HG02571 (cell line): ENCODE data around the gene ALK.

Experiments used
- ATAC-seq: cut with Tn5 transposase; IDR thresholded peaks from one replicate; pipeline ENCODE4 v1.9.1; 2021; ENCODE audit warnings: mild to moderate bottlenecking, moderate library complexity; ENCODE audit not compliant: unreplicated experiment

The ALK gene

GRCh38 chr2:29186817-29187216 lies 734.6 kb downstream of the ALK start:
- no peak for ATAC-seq

DNA sequence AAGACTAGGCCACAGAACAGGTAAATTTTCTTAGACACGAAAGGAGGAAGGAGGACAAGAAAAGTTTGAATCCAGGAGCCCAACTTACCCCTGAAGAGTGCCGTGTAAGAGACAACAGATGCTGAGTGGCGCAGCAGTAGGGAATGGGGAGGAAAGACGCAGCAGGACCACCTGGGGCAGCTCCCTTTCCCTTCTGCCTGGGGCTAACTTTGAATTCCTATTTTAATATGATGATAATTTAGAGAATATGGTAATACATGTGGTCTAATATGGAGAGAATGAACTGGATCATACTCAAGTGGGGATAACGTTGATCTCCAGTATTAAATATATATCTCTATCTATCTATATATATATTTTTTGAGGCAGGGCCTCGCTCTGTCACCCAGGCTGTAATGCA lies 736.9 kb downstream of the ALK start:
- ATAC-seq: no peak

- no peak for ATAC-seq
Measured at GRCh38 chr2:29182920-29183319, 738.5 kb downstream of the ALK start.

- no peak for ATAC-seq
Measured at GRCh38 chr2:29182334-29182733, 739.1 kb downstream of the ALK start.

DNA sequence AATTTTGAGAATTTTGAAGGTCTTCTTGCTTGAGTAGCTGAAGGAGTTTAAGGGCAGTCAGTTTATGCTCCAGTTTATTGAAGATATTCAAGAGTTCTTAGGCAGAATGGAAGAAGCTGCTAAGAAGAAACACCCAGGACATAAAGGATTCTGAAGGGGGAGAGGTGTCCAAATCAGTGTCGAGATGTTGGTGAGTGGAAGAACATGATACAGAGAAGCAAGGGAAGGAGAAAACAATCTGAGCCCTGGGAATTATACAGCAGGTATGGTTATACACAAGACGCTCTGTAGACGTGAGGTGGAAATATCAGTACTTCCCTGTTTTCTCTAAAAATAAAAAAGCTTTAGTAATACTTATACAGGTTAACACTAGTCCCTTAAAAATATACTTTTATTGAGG lies 746.0 kb downstream of the ALK start:
- no peak for ATAC-seq

DNA sequence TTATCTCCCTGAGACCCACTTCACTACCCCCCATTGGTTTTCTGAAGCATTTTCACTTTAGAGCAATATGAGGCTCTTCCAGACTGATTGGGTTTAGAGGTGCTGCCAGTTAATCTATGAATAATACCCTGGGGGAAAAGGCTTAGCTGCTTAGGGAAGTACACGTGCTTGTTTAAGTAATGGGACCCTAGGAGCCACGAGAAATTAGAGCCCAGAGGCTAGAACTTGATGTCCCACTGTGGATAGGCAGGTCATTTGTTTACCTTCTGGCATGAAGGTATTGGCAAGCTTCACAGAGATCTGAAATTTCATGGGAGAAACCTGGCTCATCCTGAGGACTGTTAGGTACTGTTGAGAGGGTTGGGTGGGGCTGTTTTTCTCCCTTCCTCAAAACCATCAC lies 746.4 kb downstream of the ALK start:
- no peak for ATAC-seq

DNA sequence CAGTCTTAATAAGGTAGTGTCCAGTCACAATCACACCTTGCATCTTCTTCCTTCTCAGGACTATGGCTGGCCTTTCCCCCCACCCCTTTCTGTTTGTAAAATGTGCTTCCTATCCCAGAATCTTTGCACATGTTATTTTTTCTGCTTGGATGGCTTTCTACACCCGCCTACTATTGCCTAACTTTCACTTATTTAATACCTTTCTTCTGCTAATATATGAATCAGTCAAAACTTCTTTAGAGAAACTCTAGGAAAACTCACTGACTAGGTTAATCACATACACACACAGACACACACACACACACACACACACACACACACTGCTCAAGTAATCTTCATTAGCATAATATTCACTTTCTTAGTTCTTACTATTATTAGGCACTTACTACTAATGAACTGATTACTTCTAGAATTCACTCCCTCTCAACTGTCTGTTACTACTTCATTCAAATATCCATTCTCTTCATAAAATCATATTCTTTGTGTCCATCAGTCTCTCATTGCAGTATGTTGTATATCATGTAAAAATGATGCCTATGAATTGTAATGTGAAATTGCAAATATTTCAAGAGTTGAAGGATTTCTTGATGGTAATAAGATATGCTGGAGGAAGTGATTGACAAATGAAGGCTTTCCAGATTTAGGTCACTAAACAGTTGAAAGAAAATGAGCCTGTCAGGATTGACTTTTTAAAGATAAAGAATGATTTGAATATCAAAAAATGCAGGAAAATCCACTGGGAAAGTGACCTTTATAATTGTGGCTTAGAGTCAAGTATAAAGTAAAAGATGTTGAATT lies 754.9 kb downstream of the ALK start:
- ATAC-seq: no peak

DNA sequence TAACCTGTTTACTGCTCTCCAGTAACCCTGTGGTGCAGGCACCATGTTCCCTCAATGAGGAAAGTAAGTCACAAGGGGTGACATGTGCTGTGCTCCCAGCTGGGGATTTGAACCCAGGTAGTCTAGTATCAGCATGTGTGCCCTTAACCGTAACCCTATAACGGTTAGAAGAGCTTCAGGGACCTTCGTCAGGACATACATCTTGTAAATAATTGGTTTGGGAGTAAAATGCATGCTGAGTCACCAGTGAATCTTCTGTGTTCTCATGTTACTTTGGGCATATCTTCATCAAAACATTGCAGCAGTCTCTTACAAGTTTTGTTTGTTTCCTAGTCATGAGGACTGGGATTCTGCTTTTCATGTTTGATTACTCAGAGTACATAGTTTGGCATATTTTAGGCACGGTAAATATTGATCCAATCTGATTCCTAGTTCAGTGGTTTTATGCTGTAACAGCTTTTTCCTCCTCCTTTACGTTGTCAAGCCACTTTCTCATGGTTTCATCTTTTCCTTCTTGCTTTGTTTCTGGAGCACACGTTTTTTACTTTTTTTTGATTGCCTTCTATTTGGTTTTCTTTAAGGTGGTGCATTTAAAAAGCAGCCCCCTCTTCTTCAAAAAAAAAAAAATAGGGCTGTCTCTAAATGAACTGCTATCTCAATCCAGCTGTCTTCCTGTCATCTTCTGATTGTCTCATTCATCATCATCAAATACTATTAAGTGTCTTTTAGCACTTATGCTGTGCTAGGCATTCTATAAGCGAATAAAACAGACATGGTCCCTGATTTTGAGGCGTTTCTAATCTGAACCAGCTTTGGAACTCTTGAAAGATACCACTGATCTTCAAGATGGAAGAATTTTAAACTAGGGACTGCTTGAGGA lies 755.8 kb downstream of the ALK start:
- ATAC-seq: no peak

- no peak for ATAC-seq
Measured at GRCh38 chr2:29164091-29164846, 757.1 kb downstream of the ALK start.

- ATAC-seq: no peak
Measured at GRCh38 chr2:29162204-29162928, 759.0 kb downstream of the ALK start.

- ATAC-seq: no peak
Measured at GRCh38 chr2:29160184-29160583, 761.2 kb downstream of the ALK start.

DNA sequence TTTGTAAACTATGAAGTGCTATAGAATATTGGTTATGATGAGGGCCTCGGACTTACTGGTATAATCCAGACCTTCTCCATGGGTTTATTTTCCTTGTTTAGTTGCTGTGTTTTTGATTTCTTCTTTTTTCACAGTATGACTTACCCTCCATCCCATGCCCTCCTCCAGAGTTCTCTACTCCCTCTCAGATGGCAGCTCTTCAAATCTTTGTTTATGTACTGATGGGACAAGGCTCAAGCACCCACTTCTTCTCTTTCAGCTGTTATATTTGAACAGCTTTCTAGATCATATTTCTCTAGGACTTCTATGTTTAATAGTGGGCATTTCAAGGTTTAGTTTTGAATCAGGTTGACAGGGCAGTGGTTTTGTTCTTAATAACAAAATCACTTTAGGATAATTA lies 762.3 kb downstream of the ALK start:
- ATAC-seq: no peak

GRCh38 chr2:29157131-29157530 lies 764.3 kb downstream of the ALK start:
- no peak for ATAC-seq

GRCh38 chr2:29155578-29155977 lies 765.8 kb downstream of the ALK start:
- ATAC-seq: no peak

GRCh38 chr2:29154610-29155009 lies 766.8 kb downstream of the ALK start:
- no peak for ATAC-seq

- ATAC-seq: no peak
Measured at GRCh38 chr2:29147963-29148362, 773.4 kb downstream of the ALK start.

DNA sequence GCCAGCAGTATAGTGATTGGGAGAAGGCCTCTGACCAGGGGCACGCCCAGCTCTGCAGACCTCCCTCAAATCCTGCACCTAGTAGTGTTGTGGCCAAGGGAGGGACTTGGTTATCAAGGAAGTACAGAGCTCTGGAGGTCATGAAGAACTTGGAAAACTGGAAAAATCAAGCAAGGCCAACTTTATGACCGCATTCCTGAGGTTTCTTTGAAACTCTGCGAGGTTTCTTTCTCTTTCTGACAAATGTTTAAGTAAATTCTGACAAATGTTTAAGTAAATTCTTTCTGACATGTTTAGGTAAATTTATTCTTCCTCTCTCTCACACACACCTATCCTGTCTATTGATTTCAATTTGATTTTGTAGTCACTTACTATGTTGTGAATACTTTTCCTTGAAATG lies 775.2 kb downstream of the ALK start:
- no peak for ATAC-seq

DNA sequence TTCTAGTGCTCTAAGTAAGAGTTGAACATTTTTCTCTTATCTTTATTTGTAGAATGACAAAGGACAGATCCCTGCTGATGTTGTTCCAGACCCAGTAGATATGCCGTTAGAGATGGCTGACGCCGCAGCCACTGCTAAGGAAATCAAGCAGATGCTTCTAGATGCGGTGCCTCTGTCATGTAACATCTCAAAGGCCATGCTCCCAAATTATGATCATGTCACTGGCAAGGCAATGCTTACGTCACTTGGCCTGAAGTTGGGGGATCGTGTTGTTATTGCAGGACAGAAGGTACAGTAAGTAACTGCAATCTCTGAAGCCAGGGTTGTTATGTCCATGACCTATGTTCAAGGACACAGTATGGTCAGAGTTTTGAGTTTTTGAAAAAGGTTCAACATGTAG lies 777.7 kb downstream of the ALK start:
- no peak for ATAC-seq
